GM23338 (cell line): ENCODE measurements around the gene GRIK1. TPM values are rescaled to one million over a fixed set of nuclear protein-coding genes. Genes with fewer than 3 reads are reported as not detected.
A peak's percentile ranks its signal among the peaks of the same experiment; 100 is the strongest.

Experiments
- ATAC-seq: fragments of 200-7000 bp; cut with Tn5 transposase; 3 replicates; pipeline ENCODE4 v1.9.1; 2020
- DNase-seq: peaks from one replicate; pipeline ENCODE4 v3.0.0-alpha.2; 2015; ENCODE audit warnings: low spot score
- H2AFZ ChIP-seq: fragments of 200-600 bp; sonication (generic); 2 replicates; pipeline ENCODE4 v1.8.0; 2016; ENCODE audit warnings: antibody characterized with exemption, mild to moderate bottlenecking, moderate library complexity
- H3F3A ChIP-seq: fragments of 200-600 bp; sonication (generic); replicated peaks from 2 replicates; pipeline ENCODE4 v1.8.0; 2017; ENCODE audit warnings: antibody characterized with exemption, mixed run types, low read depth
- H3K27ac ChIP-seq: fragments of 200-600 bp; sonication (generic); 2 replicates; pipeline ENCODE4 v1.6.1; 2016; ENCODE audit warnings: low read depth
- H3K27me3 ChIP-seq: fragments of 200-600 bp; sonication (generic); 2 replicates; pipeline ENCODE4 v1.8.0; 2016; ENCODE audit warnings: mild to moderate bottlenecking, mixed run types, moderate library complexity; ENCODE audit not compliant: insufficient read depth
- H3K36me3 ChIP-seq: fragments of 200-600 bp; sonication (generic); 2 replicates; pipeline ENCODE4 v1.8.0; 2016; ENCODE audit warnings: mild to moderate bottlenecking; ENCODE audit not compliant: insufficient read depth
- H3K4me1 ChIP-seq: fragments of 200-600 bp; sonication (generic); 2 replicates; pipeline ENCODE4 v1.8.0; 2016; ENCODE audit warnings: mild to moderate bottlenecking, moderate library complexity; ENCODE audit not compliant: insufficient read depth
- H3K4me2 ChIP-seq: fragments of 200-600 bp; sonication (generic); 2 replicates; pipeline ENCODE4 v1.7.1; 2017; ENCODE audit warnings: mixed run types
- H3K4me3 ChIP-seq: fragments of 200-600 bp; sonication (generic); 2 replicates; pipeline ENCODE4 v1.6.1; 2016; ENCODE audit warnings: mixed run types
- H3K79me2 ChIP-seq: fragments of 200-600 bp; sonication (generic); replicated peaks from 2 replicates; pipeline ENCODE4 v1.8.0; 2017; ENCODE audit warnings: mild to moderate bottlenecking; ENCODE audit not compliant: insufficient read depth
- H3K9me2 ChIP-seq: fragments of 200-600 bp; sonication (generic); 2 replicates; pipeline ENCODE4 v1.8.0; 2017; ENCODE audit not compliant: insufficient read depth
- H4K20me1 ChIP-seq: fragments of 200-600 bp; sonication (generic); replicated peaks from 2 replicates; pipeline ENCODE4 v1.8.0; 2017; ENCODE audit warnings: mild to moderate bottlenecking; ENCODE audit not compliant: insufficient read depth
- H3K27ac Mint-ChIP-seq: 2 replicates; pipeline ENCODE4 v1.8.0; 2020; ENCODE audit warnings: inconsistent platforms, mild to moderate bottlenecking, moderate library complexity, mixed read lengths
- H3K27me3 Mint-ChIP-seq: 3 replicates; pipeline ENCODE4 v1.8.0; 2022; ENCODE audit warnings: low read depth, mild to moderate bottlenecking, moderate library complexity, mixed read lengths, inconsistent platforms; ENCODE audit not compliant: insufficient read depth, poor library complexity
- H3K36me3 Mint-ChIP-seq: 3 replicates; pipeline ENCODE4 v1.8.0; 2021; ENCODE audit warnings: low read depth, mild to moderate bottlenecking, inconsistent platforms, moderate library complexity, mixed read lengths
- H3K4me1 Mint-ChIP-seq: 3 replicates; pipeline ENCODE4 v1.8.0; 2020; ENCODE audit warnings: mild to moderate bottlenecking, inconsistent platforms, mixed read lengths
- H3K4me3 Mint-ChIP-seq: 3 replicates; pipeline ENCODE4 v1.8.0; 2021; ENCODE audit warnings: moderate library complexity, mild to moderate bottlenecking, inconsistent platforms, mixed read lengths
- H3K9me3 Mint-ChIP-seq: 3 replicates; pipeline ENCODE4 v1.8.0; 2020; ENCODE audit warnings: moderate library complexity, mild to moderate bottlenecking, inconsistent platforms, mixed read lengths
- CREB1 ChIP-seq: fragments of 250-450 bp; sonication (Bioruptor Pico); IDR thresholded peaks from 2 replicates; pipeline ENCODE4 v1.5.0; 2020; ENCODE audit warnings: low read depth, mild to moderate bottlenecking, moderate library complexity
- ETS1 ChIP-seq: IDR thresholded peaks from 2 replicates; pipeline ENCODE4 v1.6.1; 2016; ENCODE audit warnings: antibody characterized with exemption
- EZH2 ChIP-seq: fragments of 200-600 bp; sonication (generic); IDR thresholded peaks from one replicate; pipeline ENCODE4 v1.8.0; 2017; ENCODE audit warnings: antibody characterized with exemption, mild to moderate bottlenecking, low read depth; ENCODE audit not compliant: unreplicated experiment
- EZH2phosphoT487 ChIP-seq: fragments of 200-600 bp; sonication (generic); IDR thresholded peaks from one replicate; pipeline ENCODE4 v1.8.1; 2018; ENCODE audit warnings: antibody characterized with exemption; ENCODE audit not compliant: unreplicated experiment
- JUNB ChIP-seq: IDR thresholded peaks from one replicate; pipeline ENCODE4 v1.6.1; 2016; ENCODE audit warnings: antibody characterized with exemption; ENCODE audit not compliant: unreplicated experiment
- NANOG ChIP-seq: IDR thresholded peaks from 2 replicates; pipeline ENCODE4 v1.6.1; 2016; ENCODE audit warnings: antibody characterized with exemption, borderline replicate concordance
- POLR2AphosphoS5 ChIP-seq: IDR thresholded peaks from 2 replicates; pipeline ENCODE4 v1.6.1; 2016; ENCODE audit warnings: antibody characterized with exemption, low read depth
- REST ChIP-seq: IDR thresholded peaks from one replicate; pipeline ENCODE4 v1.6.1; 2018; ENCODE audit warnings: antibody characterized with exemption; ENCODE audit not compliant: unreplicated experiment
- STAT1 ChIP-seq: IDR thresholded peaks from one replicate; pipeline ENCODE4 v1.6.1; 2016; ENCODE audit warnings: antibody characterized with exemption; ENCODE audit not compliant: unreplicated experiment
- ZNF114 ChIP-seq: fragments of 250-450 bp; sonication (Bioruptor Pico); IDR thresholded peaks from 2 replicates; pipeline ENCODE4 v1.5.0; 2020; ENCODE audit warnings: mild to moderate bottlenecking, moderate library complexity
- polyA plus RNA-seq: library from polyadenylated mRNA; unstranded; fragments of >200 nt; fragmentation: Nextera tagmentation; extraction: Ambion mirVana; gene quantifications from 2 replicates; pipeline ENCODE4 v1.2.1, GENCODE V29; 2016
- total RNA-seq: library from RNA; depleted of rRNA; stranded (reverse); fragments of >200 nt; shearing (Covaris generic); gene quantifications from 2 replicates; pipeline ENCODE4 v1.2.3, GENCODE V29; 2014

Gene GRIK1
- total and polyA plus RNA-seq, 2 experiments from 2014 or later = 0.18 to 0.42 TPM

- TF ChIP-seq ETS1 = no peak
- no peak for TF ChIP-seq ZNF114 (CRISPR knock-in tag)
- no peak for TF ChIP-seq CREB1 (CRISPR knock-in tag)
- TF ChIP-seq NANOG = no peak
- TF ChIP-seq STAT1 = no peak
- TF ChIP-seq EZH2 = no peak
Observed at GRCh38 chr21:29938776-29939103, 1.1 kb downstream of the GRIK1 start (continued).

- no peak overlapping the region for H3K27ac Mint-ChIP-seq
- no peaks in the 10 kb centered on the region for H3K9me3 Mint-ChIP-seq
- no peaks in the 10 kb centered on the region for H3K4me1 ChIP-seq
- no peaks in the 10 kb centered on the region for H4K20me1 ChIP-seq
- peaks cover 5% of the 10 kb centered on the region; the same call in 2 of the 3 replicates for H3K4me1 Mint-ChIP-seq
- H3K4me2 ChIP-seq = no peak overlapping the region
- peaks cover 18% of the 10 kb centered on the region for H3K27me3 ChIP-seq
- DNase-seq (no peak), ATAC-seq (no peak)
- H3K27ac ChIP-seq = no peak overlapping the region
- H2AFZ ChIP-seq = no peak overlapping the region
- no peaks in the 10 kb centered on the region for H3K36me3 ChIP-seq
- H3F3A ChIP-seq = no peaks in the 10 kb centered on the region
- H3K4me3 Mint-ChIP-seq = no peak overlapping the region
- no peaks in the 10 kb centered on the region for H3K36me3 Mint-ChIP-seq
- H3K4me3 ChIP-seq = no peak overlapping the region
- H3K79me2 ChIP-seq = no peaks in the 10 kb centered on the region
- no peak for TF ChIP-seq NANOG
- TF ChIP-seq REST = no peak
- no peak for TF ChIP-seq EZH2phosphoT487
- 0 out of 2 replicates have a peak, but pooled peaks cover 3% of the 10 kb centered on the region for H3K9me2 ChIP-seq
- H3K27me3 Mint-ChIP-seq = peaks cover 6% of the 10 kb centered on the region
Observed at GRCh38 chr21:29933088-29933487, 6.7 kb downstream of the GRIK1 start.

GRCh38 chr21:29928537-29928936, 11.3 kb downstream of the GRIK1 start:
- no peaks in the 10 kb centered on the region for H3K79me2 ChIP-seq

More at GRCh38 chr21:29928537-29928936, 11.3 kb downstream of the GRIK1 start:
- no peaks in the 10 kb centered on the region for H3K36me3 Mint-ChIP-seq
- Histone ChIP-seq H3K4me1 (no peaks in the 10 kb centered on the region), H3K36me3 (no peaks in the 10 kb centered on the region), H3K9me2 (0 out of 2 replicates have a peak, but pooled peaks cover 5% of the 10 kb centered on the region), H4K20me1 (no peaks in the 10 kb centered on the region), H3F3A (no peaks in the 10 kb centered on the region), H3K4me3 (no peak overlapping the region), H3K4me2 (no peak overlapping the region), H3K27me3 (no peaks in the 10 kb centered on the region), H3K27ac (no peak overlapping the region), H2AFZ (no peak overlapping the region)
- peak; percentile 69 for ATAC-seq
- H3K4me3 Mint-ChIP-seq = no peak overlapping the region
- H3K27me3 Mint-ChIP-seq = peaks cover 3% of the 10 kb centered on the region
- no peaks in the 10 kb centered on the region for H3K9me3 Mint-ChIP-seq
- TF ChIP-seq JUNB = no peak
- TF ChIP-seq NANOG = no peak
- no peak for TF ChIP-seq POLR2AphosphoS5
- TF ChIP-seq EZH2 = no peak
- TF ChIP-seq CREB1 (CRISPR knock-in tag) = no peak
- no peak for TF ChIP-seq EZH2phosphoT487
- DNase-seq = no peak
- H3K4me1 Mint-ChIP-seq = peaks cover 5% of the 10 kb centered on the region; the same call in 2 of the 3 replicates
- no peak overlapping the region for H3K27ac Mint-ChIP-seq
